ENCODE measurements around the gene SCFD2.

DNA sequence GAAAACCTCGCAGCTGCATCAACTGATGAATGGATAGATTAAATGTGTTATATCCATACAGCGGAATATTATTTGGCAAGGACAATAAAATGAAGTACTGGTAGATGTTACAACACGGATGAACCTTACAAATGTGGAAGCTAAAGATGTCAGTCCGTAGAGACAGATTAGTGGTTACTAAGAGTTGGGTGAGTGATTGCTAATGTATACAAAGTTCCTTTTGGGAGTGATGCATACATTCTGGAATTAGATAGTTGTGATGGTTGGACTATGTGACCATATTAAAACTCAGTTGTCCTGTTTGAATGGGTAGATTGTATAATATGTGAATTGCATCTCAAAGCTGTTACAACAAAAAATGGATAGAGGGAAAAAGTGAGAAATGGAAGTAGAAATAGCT lies 14.4 kb upstream of the SCFD2 start:
- TF ChIP-seq, protein P1, sequence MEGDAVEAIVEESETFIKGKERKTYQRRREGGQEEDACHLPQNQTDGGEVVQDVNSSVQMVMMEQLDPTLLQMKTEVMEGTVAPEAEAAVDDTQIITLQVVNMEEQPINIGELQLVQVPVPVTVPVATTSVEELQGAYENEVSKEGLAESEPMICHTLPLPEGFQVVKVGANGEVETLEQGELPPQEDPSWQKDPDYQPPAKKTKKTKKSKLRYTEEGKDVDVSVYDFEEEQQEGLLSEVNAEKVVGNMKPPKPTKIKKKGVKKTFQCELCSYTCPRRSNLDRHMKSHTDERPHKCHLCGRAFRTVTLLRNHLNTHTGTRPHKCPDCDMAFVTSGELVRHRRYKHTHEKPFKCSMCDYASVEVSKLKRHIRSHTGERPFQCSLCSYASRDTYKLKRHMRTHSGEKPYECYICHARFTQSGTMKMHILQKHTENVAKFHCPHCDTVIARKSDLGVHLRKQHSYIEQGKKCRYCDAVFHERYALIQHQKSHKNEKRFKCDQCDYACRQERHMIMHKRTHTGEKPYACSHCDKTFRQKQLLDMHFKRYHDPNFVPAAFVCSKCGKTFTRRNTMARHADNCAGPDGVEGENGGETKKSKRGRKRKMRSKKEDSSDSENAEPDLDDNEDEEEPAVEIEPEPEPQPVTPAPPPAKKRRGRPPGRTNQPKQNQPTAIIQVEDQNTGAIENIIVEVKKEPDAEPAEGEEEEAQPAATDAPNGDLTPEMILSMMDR (IDR thresholded peaks at IDR 0.05) = no peak
- TF ChIP-seq POLR2AphosphoS5 (IDR thresholded peaks at IDR 0.05) = no peak
